ENCODE data around the gene SCN1A. TPM values are rescaled to one million over a fixed set of nuclear protein-coding genes. Genes with fewer than 3 reads are reported as not detected.
A peak's percentile ranks its signal among the peaks of the same experiment; 100 is the strongest.
"Not testable (repeated sequence)": the region's sequence is repeated elsewhere in the genome, so short reads cannot be mapped to it uniquely, and the experiment has no call there.

Gene SCN1A
- total RNA-seq, 1 experiment from 2014 or later, result not detected

GRCh38 chr2:166025313-166025712 lies 102.5 kb downstream of the SCN1A start:
- DNase-seq (ENCODE audit: low spot score), result no peak
- in situ Hi-C loops (cut with HindIII; ENCODE audit: low sequenced_read_pairs), result no loop called here

- no peak for DNase-seq (ENCODE audit: low spot score)
- in situ Hi-C loops (cut with HindIII; ENCODE audit: low sequenced_read_pairs), result no loop called here
These were observed 110.6 kb downstream of the SCN1A start for GRCh38 chr2:166017208-166017607.

GRCh38 chr2:166013878-166014277 lies 113.9 kb downstream of the SCN1A start:
- DNase-seq (ENCODE audit: low spot score), result no peak
- in situ Hi-C loops (cut with HindIII; ENCODE audit: low sequenced_read_pairs), result no loop called here

- in situ Hi-C loops (cut with HindIII; ENCODE audit: low sequenced_read_pairs), result no loop called here
- DNase-seq (ENCODE audit: low spot score), result no peak
These were observed 116.2 kb downstream of the SCN1A start for GRCh38 chr2:166011660-166012059.

- no peak for DNase-seq (ENCODE audit: low spot score)
These were observed 127.4 kb downstream of the SCN1A start for GRCh38 chr2:166000401-166000800.

GRCh38 chr2:165990846-165991245 lies 137.0 kb downstream of the SCN1A start:
- DNase-seq (ENCODE audit: low spot score), result no peak
- in situ Hi-C loops (cut with HindIII; ENCODE audit: low sequenced_read_pairs), result no loop called here

More at GRCh38 chr2:166000401-166000800, 127.4 kb downstream of the SCN1A start:
- in situ Hi-C loops (cut with HindIII; ENCODE audit: low sequenced_read_pairs), result no loop called here

GRCh38 chr2:165989851-165990250 lies 138.0 kb downstream of the SCN1A start:
- in situ Hi-C loops (cut with HindIII; ENCODE audit: low sequenced_read_pairs), result no loop called here
- DNase-seq (ENCODE audit: low spot score), result no peak

GRCh38 chr2:165985120-165985519 lies 142.7 kb downstream of the SCN1A start:
- DNase-seq (ENCODE audit: low spot score), result no peak
- in situ Hi-C loops (cut with HindIII; ENCODE audit: low sequenced_read_pairs), result no loop called here

GRCh38 chr2:165972161-165972560 lies 155.7 kb downstream of the SCN1A start:
- in situ Hi-C loops (cut with HindIII; ENCODE audit: low sequenced_read_pairs); DNase-seq (ENCODE audit: low spot score): not testable (repeated sequence)

GRCh38 chr2:165970663-165971062 lies 157.2 kb downstream of the SCN1A start:
- in situ Hi-C loops (cut with HindIII; ENCODE audit: low sequenced_read_pairs), result no loop called here
- no peak for DNase-seq (ENCODE audit: low spot score)

- DNase-seq (ENCODE audit: low spot score), result no peak
- in situ Hi-C loops (cut with HindIII; ENCODE audit: low sequenced_read_pairs), result no loop called here
These were observed 158.6 kb downstream of the SCN1A start for GRCh38 chr2:165969227-165969626.

GRCh38 chr2:165967746-165968145 lies 160.1 kb downstream of the SCN1A start:
- in situ Hi-C loops (cut with HindIII; ENCODE audit: low sequenced_read_pairs), result no loop called here

GRCh38 chr2:165961818-165962217 lies 166.0 kb downstream of the SCN1A start:
- in situ Hi-C loops (cut with HindIII; ENCODE audit: low sequenced_read_pairs), result no loop called here
- DNase-seq (ENCODE audit: low spot score), result no peak

More at GRCh38 chr2:165967746-165968145, 160.1 kb downstream of the SCN1A start:
- DNase-seq (ENCODE audit: low spot score), result no peak

GRCh38 chr2:165959371-165959770 lies 168.4 kb downstream of the SCN1A start:
- no peak for DNase-seq (ENCODE audit: low spot score)
- in situ Hi-C loops (cut with HindIII; ENCODE audit: low sequenced_read_pairs), result no loop called here

- in situ Hi-C loops (cut with HindIII; ENCODE audit: low sequenced_read_pairs), result no loop called here
- no peak for DNase-seq (ENCODE audit: low spot score)
These were observed 169.4 kb downstream of the SCN1A start for GRCh38 chr2:165958313-165958960.

- in situ Hi-C loops (cut with HindIII; ENCODE audit: low sequenced_read_pairs), result no loop called here
- DNase-seq (ENCODE audit: low spot score), result no peak
These were observed 170.7 kb downstream of the SCN1A start for GRCh38 chr2:165957030-165957675.

- in situ Hi-C loops (cut with HindIII; ENCODE audit: low sequenced_read_pairs), result no loop called here
- DNase-seq (ENCODE audit: low spot score), result peak; percentile 95
These were observed 173.9 kb downstream of the SCN1A start, which contains the start of gene TTC21B for GRCh38 chr2:165953655-165954606. Gene TTC21B, minus strand, starts transcription at chr2:165953776. Its CDS starts 71 bp downstream, at chr2:165953705.

- in situ Hi-C loops (cut with HindIII; ENCODE audit: low sequenced_read_pairs), result no loop called here
- DNase-seq (ENCODE audit: low spot score), result peak; percentile 56
These were observed 174.5 kb downstream of the SCN1A start for GRCh38 chr2:165953306-165953654.

GRCh38 chr2:165952741-165953211 lies 175.0 kb downstream of the SCN1A start:
- in situ Hi-C loops (cut with HindIII; ENCODE audit: low sequenced_read_pairs), result no loop called here
- peak; percentile 35 for DNase-seq (ENCODE audit: low spot score)

GRCh38 chr2:165952085-165952484 lies 175.7 kb downstream of the SCN1A start:
- in situ Hi-C loops (cut with HindIII; ENCODE audit: low sequenced_read_pairs), result no loop called here
- DNase-seq (ENCODE audit: low spot score), result no peak
